ENCODE measurements around the gene APBB2.

APBB2 gene

GRCh38 chr4:41072021-41072777 lies 142.1 kb downstream of the APBB2 start:
- TF ChIP-seq CTCF (IDR thresholded peaks at IDR 0.05; ENCODE audit: insufficient read depth, low read depth, low read length, missing control alignments), result no peak
- H3K4me3 ChIP-seq (ENCODE audit: low read depth, low read length), result no peak overlapping the region
- peak; percentile 61 for DNase-seq (ENCODE audit: low read depth)

GRCh38 chr4:41070516-41071281 lies 143.6 kb downstream of the APBB2 start:
- no peak for DNase-seq (ENCODE audit: low read depth)
- no peak overlapping the region for H3K4me3 ChIP-seq (ENCODE audit: low read depth, low read length)
- no peak for TF ChIP-seq CTCF (IDR thresholded peaks at IDR 0.05; ENCODE audit: insufficient read depth, low read depth, low read length, missing control alignments)

- no peak for TF ChIP-seq CTCF (IDR thresholded peaks at IDR 0.05; ENCODE audit: insufficient read depth, low read depth, low read length, missing control alignments)
- no peak overlapping the region for H3K4me3 ChIP-seq (ENCODE audit: low read depth, low read length)
- DNase-seq (ENCODE audit: low read depth), result no peak
These were observed 144.5 kb downstream of the APBB2 start for GRCh38 chr4:41069838-41070237.

GRCh38 chr4:41069257-41069656 lies 145.1 kb downstream of the APBB2 start:
- H3K4me3 ChIP-seq (ENCODE audit: low read depth, low read length), result no peak overlapping the region
- no peak for DNase-seq (ENCODE audit: low read depth)
- TF ChIP-seq CTCF (IDR thresholded peaks at IDR 0.05; ENCODE audit: insufficient read depth, low read depth, low read length, missing control alignments), result no peak

GRCh38 chr4:41067369-41067768 lies 147.0 kb downstream of the APBB2 start:
- no peak overlapping the region for H3K4me3 ChIP-seq (ENCODE audit: low read depth, low read length)
- TF ChIP-seq CTCF (IDR thresholded peaks at IDR 0.05; ENCODE audit: insufficient read depth, low read depth, low read length, missing control alignments), result no peak
- no peak for DNase-seq (ENCODE audit: low read depth)

- no peak for TF ChIP-seq CTCF (IDR thresholded peaks at IDR 0.05; ENCODE audit: insufficient read depth, low read depth, low read length, missing control alignments)
- no peak overlapping the region for H3K4me3 ChIP-seq (ENCODE audit: low read depth, low read length)
- peak; percentile 42 for DNase-seq (ENCODE audit: low read depth)
These were observed 148.3 kb downstream of the APBB2 start for GRCh38 chr4:41066049-41066448.

Data from GM12865 (cell line).